H9 (cell line): ENCODE measurements around the gene KLHL2. TPM values are rescaled to one million over a fixed set of nuclear protein-coding genes. Genes with fewer than 3 reads are reported as not detected.

Experiments used
- DNase-seq: peaks from one replicate; pipeline ENCODE4 v3.0.0-alpha.2; 2017
- H2AFZ ChIP-seq: one replicate; pipeline ENCODE4 v1.6.1; 2013; ENCODE audit warnings: mild to moderate bottlenecking, low read length, control low read depth, moderate library complexity
- H2AK5ac ChIP-seq: 2 replicates; pipeline ENCODE4 v1.6.1; 2013; ENCODE audit warnings: low read length, control low read depth, mixed read lengths; ENCODE audit not compliant: insufficient read length
- H2BK120ac ChIP-seq: one replicate; pipeline ENCODE4 v1.6.1; 2013; ENCODE audit warnings: low read depth, mild to moderate bottlenecking, low read length, control low read depth, inconsistent platforms; ENCODE audit not compliant: poor library complexity, severe bottlenecking
- H2BK12ac ChIP-seq: 2 replicates; pipeline ENCODE4 v1.6.1; 2013; ENCODE audit warnings: low read length, control low read depth, mixed read lengths, low read depth; ENCODE audit not compliant: insufficient read length
- H2BK15ac ChIP-seq: 2 replicates; pipeline ENCODE4 v1.6.1; 2013; ENCODE audit warnings: low read depth, low read length, control low read depth
- H2BK20ac ChIP-seq: one replicate; pipeline ENCODE4 v1.6.1; 2013; ENCODE audit warnings: low read depth, mild to moderate bottlenecking, low read length, control low read depth, inconsistent platforms; ENCODE audit not compliant: poor library complexity, severe bottlenecking
- H2BK5ac ChIP-seq: 2 replicates; pipeline ENCODE4 v1.6.1; 2013; ENCODE audit warnings: low read length, control low read depth, mixed read lengths; ENCODE audit not compliant: insufficient read length
- H3K14ac ChIP-seq: 2 replicates; pipeline ENCODE4 v1.6.1; 2013; ENCODE audit warnings: low read length, control low read depth; ENCODE audit not compliant: insufficient read depth
- H3K18ac ChIP-seq: 2 replicates; pipeline ENCODE4 v1.6.1; 2013; ENCODE audit warnings: low read depth, mild to moderate bottlenecking, mixed read lengths, low read length, control low read depth; ENCODE audit not compliant: insufficient read length
- H3K23ac ChIP-seq: 2 replicates; pipeline ENCODE4 v1.6.1; 2013; ENCODE audit warnings: low read length, control low read depth, mixed read lengths, low read depth; ENCODE audit not compliant: insufficient read length
- H3K23me2 ChIP-seq: 2 replicates; pipeline ENCODE4 v1.6.1; 2013; ENCODE audit warnings: low read depth, mild to moderate bottlenecking, mixed read lengths, low read length, control low read depth; ENCODE audit not compliant: insufficient read length, poor library complexity, severe bottlenecking
- H3K27ac ChIP-seq: 2 replicates; pipeline ENCODE4 v1.5.1; 2013; ENCODE audit warnings: low read length, control low read depth, mixed read lengths, low read depth; ENCODE audit not compliant: insufficient read length
- H3K27me3 ChIP-seq: 2 replicates; pipeline ENCODE4 v1.6.1; 2013; ENCODE audit warnings: low read length, control low read depth, inconsistent platforms; ENCODE audit not compliant: insufficient read depth
- H3K4ac ChIP-seq: 2 replicates; pipeline ENCODE4 v1.6.1; 2013; ENCODE audit warnings: low read depth, mild to moderate bottlenecking, control low read depth, inconsistent platforms, low read length, moderate library complexity
- H3K4me1 ChIP-seq: 2 replicates; pipeline ENCODE4 v1.6.1; 2013; ENCODE audit warnings: low read length, control low read depth, inconsistent platforms; ENCODE audit not compliant: insufficient read depth
- H3K4me2 ChIP-seq: 2 replicates; pipeline ENCODE4 v1.6.1; 2013; ENCODE audit warnings: low read length, control low read depth, mixed read lengths; ENCODE audit not compliant: insufficient read length, insufficient read depth
- H3K56ac ChIP-seq: 2 replicates; pipeline ENCODE4 v1.6.1; 2013; ENCODE audit warnings: low read depth, mild to moderate bottlenecking, mixed read lengths, low read length, control low read depth; ENCODE audit not compliant: insufficient read length
- H3K79me1 ChIP-seq: 2 replicates; pipeline ENCODE4 v1.6.1; 2013; ENCODE audit warnings: low read depth, mild to moderate bottlenecking, moderate library complexity, low read length, control low read depth, inconsistent platforms; ENCODE audit not compliant: insufficient read depth, poor library complexity, severe bottlenecking
- H3K79me2 ChIP-seq: 2 replicates; pipeline ENCODE4 v1.6.1; 2013; ENCODE audit warnings: low read length, control low read depth, inconsistent platforms; ENCODE audit not compliant: insufficient read depth
- H3K9ac ChIP-seq: 2 replicates; pipeline ENCODE4 v1.6.1; 2013; ENCODE audit warnings: low read length, control low read depth, mixed read lengths; ENCODE audit not compliant: insufficient read length; ENCODE audit errors: extremely low read depth
- H3K9me3 ChIP-seq: one replicate; pipeline ENCODE4 v1.6.1; 2013; ENCODE audit warnings: low read depth, low read length, inconsistent platforms; ENCODE audit not compliant: control insufficient read depth
- H3T11ph ChIP-seq: one replicate; pipeline ENCODE4 v1.6.1; 2013; ENCODE audit warnings: mild to moderate bottlenecking, low read length, control low read depth, inconsistent platforms
- H4K20me1 ChIP-seq: one replicate; pipeline ENCODE4 v1.6.1; 2013; ENCODE audit not compliant: control insufficient read depth, insufficient read length, insufficient read depth
- H4K5ac ChIP-seq: 2 replicates; pipeline ENCODE4 v1.6.1; 2013; ENCODE audit warnings: low read depth, mild to moderate bottlenecking, mixed read lengths, low read length, control low read depth; ENCODE audit not compliant: insufficient read length
- H4K8ac ChIP-seq: replicated peaks from 2 replicates; pipeline ENCODE4 v1.6.1; 2013; ENCODE audit warnings: low read length, control low read depth, mixed read lengths, low read depth; ENCODE audit not compliant: insufficient read length
- H4K91ac ChIP-seq: 2 replicates; pipeline ENCODE4 v1.6.1; 2013; ENCODE audit warnings: low read depth, mild to moderate bottlenecking, moderate library complexity, mixed read lengths, low read length, control low read depth; ENCODE audit not compliant: insufficient read length
- H3K27ac Mint-ChIP-seq, 3 experiments: 2 replicates in 2 of 3; 3 replicates in 1 of 3; pipeline ENCODE4 v1.8.0; 2020 to 2021; ENCODE audit warnings: mixed read lengths in 3 of 3, mild to moderate bottlenecking in 1 of 3, moderate library complexity in 1 of 3
- H3K27me3 Mint-ChIP-seq: 2 replicates; pipeline ENCODE4 v1.8.0; 2021; ENCODE audit warnings: low read depth, mild to moderate bottlenecking, moderate library complexity, mixed read lengths
- H3K36me3 Mint-ChIP-seq, 3 experiments: 2 replicates in 2 of 3; 3 replicates in 1 of 3; pipeline ENCODE4 v1.8.0; 2020 to 2021; ENCODE audit warnings: low read depth in 3 of 3, mixed read lengths in 3 of 3; ENCODE audit not compliant: insufficient read depth in 1 of 3
- H3K4me1 Mint-ChIP-seq, 2 experiments: 2 replicates each; pipeline ENCODE4 v1.8.0; 2020; ENCODE audit warnings: mixed read lengths in 2 of 2
- H3K4me3 Mint-ChIP-seq, 2 experiments: 2 replicates in 1 of 2; 3 replicates in 1 of 2; pipeline ENCODE4 v1.8.0; 2020 to 2021; ENCODE audit warnings: mild to moderate bottlenecking in 2 of 2, mixed read lengths in 2 of 2, moderate library complexity in 1 of 2
- H3K9me3 Mint-ChIP-seq, 2 experiments: 2 replicates in 1 of 2; 3 replicates in 1 of 2; pipeline ENCODE4 v1.8.0; 2020; ENCODE audit warnings: mild to moderate bottlenecking in 2 of 2, mixed read lengths in 2 of 2, moderate library complexity in 1 of 2
- WGBS: extraction: QIAGEN DNeasy Blood & Tissue Kit; methylation state at CpG from one replicate; pipeline ENCODE4 v1.1.7; 2013; ENCODE audit warnings: missing lambda C conversion rate, low lambda C conversion rate, mixed read lengths; ENCODE audit not compliant: insufficient read length; ENCODE audit errors: extremely low coverage; 5-methylcytosine and 5-hydroxymethylcytosine counted together
- total RNA-seq: library from RNA; stranded (reverse); gene quantifications from 2 replicates; pipeline ENCODE4 v1.2.1, GENCODE V29; 2021
- TF ChIP-seq, protein P1 (sequence below): fragments of 200-600 bp; sonication (generic); conservative IDR thresholded peaks from 3 replicates; pipeline ENCODE4 v1.8.0; 2021; ENCODE audit warnings: antibody characterized with exemption, mild to moderate bottlenecking

Gene KLHL2
- total RNA-seq, 1 experiment from 2014 or later, result 14.3 TPM

DNA sequence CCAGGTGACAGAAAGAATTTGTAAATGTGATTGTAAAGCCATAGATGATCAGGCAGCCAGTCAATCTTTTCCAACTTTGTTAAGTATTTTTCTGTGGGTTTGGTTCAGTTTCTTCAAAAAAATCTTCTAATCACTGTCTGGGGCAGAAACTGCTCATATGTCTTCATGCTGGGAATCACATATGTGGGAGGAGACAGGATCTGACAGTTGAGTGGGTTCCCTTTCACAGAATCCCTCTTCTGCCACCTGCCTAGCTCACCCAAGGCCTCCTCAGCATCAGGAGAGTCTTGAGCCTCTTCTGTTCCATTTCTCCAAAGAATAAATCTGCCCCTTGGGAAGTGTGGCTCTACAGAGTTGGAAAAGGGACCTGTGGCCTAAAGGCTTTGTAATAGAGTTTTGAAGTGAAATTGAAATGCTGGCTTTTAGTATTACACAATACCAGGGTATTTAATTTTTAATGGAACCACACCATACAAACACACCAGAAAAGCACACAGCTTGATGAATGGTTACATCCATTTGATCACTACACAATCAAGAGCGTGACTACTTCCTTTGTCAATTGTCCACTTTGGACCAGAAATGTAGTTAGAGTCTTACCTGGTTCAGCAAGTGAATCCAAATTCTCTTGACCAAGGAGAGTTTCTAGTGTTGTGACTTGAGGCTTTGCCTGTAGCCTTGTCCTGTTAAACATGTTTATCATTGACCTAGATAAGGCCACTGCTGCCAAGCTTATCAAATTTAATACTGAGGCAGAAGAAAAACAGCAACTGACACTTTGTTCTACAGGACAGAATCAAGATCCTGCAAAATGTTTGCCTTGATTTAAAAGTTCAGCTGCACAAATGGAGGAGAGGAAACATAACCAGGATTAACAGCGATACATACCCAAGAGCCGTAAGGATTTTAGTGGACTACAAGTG is 140.5 kb downstream of the KLHL2 start:
- no CpG with 5 or more reads among the region's 3 CpGs for WGBS

More for the DNA sequence above, 140.5 kb downstream of the KLHL2 start:
- no peaks in the 10 kb centered on the region for H3K27me3 Mint-ChIP-seq
- H3K18ac ChIP-seq, result no peak overlapping the region
- no peak overlapping the region for H3K23ac ChIP-seq
- H3K4ac ChIP-seq, result no peak overlapping the region
- H3K27ac ChIP-seq, result no peak overlapping the region
- no peak overlapping the region for H4K8ac ChIP-seq
- H3K23me2 ChIP-seq, result no peaks in the 10 kb centered on the region
- H3K56ac ChIP-seq, result no peak overlapping the region
- H3K9me3 ChIP-seq, result no peaks in the 10 kb centered on the region
- H3K4me1 ChIP-seq, result no peaks in the 10 kb centered on the region
- H4K20me1 ChIP-seq, result no peaks in the 10 kb centered on the region
- H3T11ph ChIP-seq, result no peak overlapping the region
- H3K27me3 ChIP-seq, result no peaks in the 10 kb centered on the region
- no peak overlapping the region for H3K4me3 Mint-ChIP-seq
- no peak overlapping the region for H2BK12ac ChIP-seq
- H3K36me3 Mint-ChIP-seq, result peaks cover 0 to 6% (median 0%) of the 10 kb centered on the region in 3 experiments; a peak in 1 of 7 replicates
- H3K9ac ChIP-seq, result no peak overlapping the region
- no peak overlapping the region for H2AK5ac ChIP-seq
- no peak overlapping the region for H2BK5ac ChIP-seq
- H3K79me1 ChIP-seq, result no peaks in the 10 kb centered on the region
- H3K4me1 Mint-ChIP-seq, result peaks cover 9 to 10% of the 10 kb centered on the region in 2 experiments; a peak in 3 of 4 replicates
- H4K91ac ChIP-seq, result no peak overlapping the region
- no peak overlapping the region for H2BK20ac ChIP-seq
- no peak overlapping the region for H2AFZ ChIP-seq
- no peak overlapping the region for H3K27ac Mint-ChIP-seq
- no peak overlapping the region for H2BK120ac ChIP-seq
- H3K9me3 Mint-ChIP-seq, result peaks cover under 1 to 4% of the 10 kb centered on the region in 2 experiments; a peak in 4 of 5 replicates
- no peak overlapping the region for H3K14ac ChIP-seq
- H4K5ac ChIP-seq, result no peak overlapping the region
- DNase-seq, result no peak
- TF ChIP-seq, protein P1, sequence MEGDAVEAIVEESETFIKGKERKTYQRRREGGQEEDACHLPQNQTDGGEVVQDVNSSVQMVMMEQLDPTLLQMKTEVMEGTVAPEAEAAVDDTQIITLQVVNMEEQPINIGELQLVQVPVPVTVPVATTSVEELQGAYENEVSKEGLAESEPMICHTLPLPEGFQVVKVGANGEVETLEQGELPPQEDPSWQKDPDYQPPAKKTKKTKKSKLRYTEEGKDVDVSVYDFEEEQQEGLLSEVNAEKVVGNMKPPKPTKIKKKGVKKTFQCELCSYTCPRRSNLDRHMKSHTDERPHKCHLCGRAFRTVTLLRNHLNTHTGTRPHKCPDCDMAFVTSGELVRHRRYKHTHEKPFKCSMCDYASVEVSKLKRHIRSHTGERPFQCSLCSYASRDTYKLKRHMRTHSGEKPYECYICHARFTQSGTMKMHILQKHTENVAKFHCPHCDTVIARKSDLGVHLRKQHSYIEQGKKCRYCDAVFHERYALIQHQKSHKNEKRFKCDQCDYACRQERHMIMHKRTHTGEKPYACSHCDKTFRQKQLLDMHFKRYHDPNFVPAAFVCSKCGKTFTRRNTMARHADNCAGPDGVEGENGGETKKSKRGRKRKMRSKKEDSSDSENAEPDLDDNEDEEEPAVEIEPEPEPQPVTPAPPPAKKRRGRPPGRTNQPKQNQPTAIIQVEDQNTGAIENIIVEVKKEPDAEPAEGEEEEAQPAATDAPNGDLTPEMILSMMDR, result no peak
- no peak overlapping the region for H3K4me2 ChIP-seq
- no peak overlapping the region for H2BK15ac ChIP-seq
- no peaks in the 10 kb centered on the region for H3K79me2 ChIP-seq
